Measurements from ENCODE around the gene BAIAP2L1.

Gene BAIAP2L1

DNA sequence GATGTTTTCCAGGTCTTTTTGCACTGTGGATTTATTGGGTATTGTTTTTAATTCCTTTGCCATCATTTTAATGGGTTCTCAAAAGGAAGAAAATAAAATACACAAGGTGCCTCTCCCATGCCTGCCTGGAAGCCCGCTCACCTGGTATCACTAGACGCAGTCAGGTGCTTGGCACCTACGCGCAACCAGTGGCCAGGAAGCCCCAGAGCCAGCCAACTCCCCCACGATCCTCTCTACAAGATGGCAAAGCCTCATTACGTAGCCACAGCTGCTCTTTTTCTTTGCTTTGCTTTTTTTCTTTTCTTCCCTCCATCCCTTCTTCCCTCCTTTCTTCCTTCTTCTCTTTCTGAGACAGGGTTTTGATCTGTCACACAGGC, 34.3 kb downstream of the BAIAP2L1 start:
- H3K18ac ChIP-seq (ENCODE audit: low read depth in 1 of 2, low read length in 2 of 2): no peak overlapping the region
- no peak overlapping the region for H3K9ac ChIP-seq (ENCODE audit: low read length)
- no peak overlapping the region for H4K91ac ChIP-seq (ENCODE audit: low read length)
- H3K36me3 ChIP-seq (ENCODE audit: control insufficient read depth in 1 of 2, insufficient read depth in 2 of 2, low read depth in 1 of 2, low read length in 2 of 2): peaks cover 0 to 8% of the 10 kb centered on the region in 2 experiments
- DNase-seq: no peak
- peaks cover 14% of the 10 kb centered on the region for H3K4me1 ChIP-seq (ENCODE audit: control insufficient read depth, insufficient read depth, low read depth, low read length)
- no peak overlapping the region for H2BK5ac ChIP-seq (ENCODE audit: low read depth, low read length, poor library complexity, severe bottlenecking)
- no peak overlapping the region for H2BK120ac ChIP-seq (ENCODE audit: low read depth, low read length)
- H3K4ac ChIP-seq (ENCODE audit: low read depth in 1 of 2, low read length in 2 of 2): no peak overlapping the region
- no peak overlapping the region for H2BK12ac ChIP-seq (ENCODE audit: low read length in 2 of 2)
- H3K4me2 ChIP-seq (ENCODE audit: low read length, poor library complexity, severe bottlenecking): no peak overlapping the region
- H2BK15ac ChIP-seq (ENCODE audit: low read depth, poor library complexity, severe bottlenecking): no peak overlapping the region
- no peak overlapping the region for H4K8ac ChIP-seq (ENCODE audit: low read length)
- peaks cover 31% of the 10 kb centered on the region for H3K79me1 ChIP-seq (replicated peaks; ENCODE audit: low read length, poor library complexity, severe bottlenecking)
- no peak overlapping the region for H2AK5ac ChIP-seq (ENCODE audit: low read length, severe bottlenecking)
- no peak overlapping the region for H3K23ac ChIP-seq (ENCODE audit: low read length in 2 of 2)
- 95% methylated on average over 6 of the region's 6 CpGs for WGBS
- no peak overlapping the region for H3K14ac ChIP-seq (ENCODE audit: low read length in 2 of 2)
- H3K4me3 ChIP-seq (ENCODE audit: insufficient read depth in 1 of 2, low read depth in 1 of 2, low read length in 2 of 2): no peak overlapping the region
- H3K27ac ChIP-seq (ENCODE audit: low read length, poor library complexity, severe bottlenecking): no peak overlapping the region
- H2AFZ ChIP-seq (ENCODE audit: low read depth, low read length): no peak overlapping the region
- H3K27me3 ChIP-seq (ENCODE audit: control insufficient read depth in 1 of 2, insufficient read depth in 1 of 2, low read length in 2 of 2): no peaks in the 10 kb centered on the region
- no peaks in the 10 kb centered on the region for H3K9me3 ChIP-seq (ENCODE audit: control insufficient read depth, low read length)

DNA sequence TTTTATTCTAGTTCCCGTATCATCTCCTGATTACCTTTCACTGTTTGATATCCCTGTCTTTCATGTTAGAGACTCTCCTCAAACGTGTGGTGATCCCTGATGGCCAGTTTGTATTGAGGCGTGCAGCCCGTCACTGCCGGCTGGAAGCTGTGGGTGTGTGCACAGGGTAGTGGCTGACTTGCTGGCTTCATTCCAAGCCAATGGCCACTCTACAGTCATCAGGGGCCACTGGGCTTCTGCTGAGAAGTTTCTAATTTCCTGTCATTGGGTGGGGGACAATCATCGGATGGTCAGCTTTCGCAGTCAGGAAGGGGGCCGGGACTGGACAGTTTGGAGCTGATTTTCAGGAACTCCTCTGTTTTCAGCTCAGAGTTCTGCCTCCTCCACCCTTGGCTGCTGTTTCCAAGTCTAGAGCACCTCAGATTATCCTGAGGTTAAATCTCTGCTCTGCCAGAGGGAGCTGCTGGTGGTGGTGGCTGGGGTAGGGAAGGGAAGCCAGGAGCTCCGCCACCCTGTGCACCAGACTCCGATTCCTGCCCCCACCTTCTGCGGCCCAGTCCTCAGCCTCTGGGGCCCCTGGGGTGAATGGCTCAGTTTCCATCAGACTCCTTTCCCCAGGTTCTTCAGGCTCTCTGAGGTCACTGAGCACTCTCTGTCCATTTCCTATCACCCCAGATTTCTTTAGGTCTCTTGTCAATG, 34.9 kb downstream of the BAIAP2L1 start:
- Histone ChIP-seq H3K36me3 (ENCODE audit: control insufficient read depth in 1 of 2, insufficient read depth in 2 of 2, low read depth in 1 of 2, low read length in 2 of 2) (peaks cover 0 to 8% of the 10 kb centered on the region in 2 experiments), H2BK15ac (ENCODE audit: low read depth, poor library complexity, severe bottlenecking) (no peak overlapping the region), H3K4ac (ENCODE audit: low read depth in 1 of 2, low read length in 2 of 2) (no peak overlapping the region), H3K23ac (ENCODE audit: low read length in 2 of 2) (no peak overlapping the region), H2AK5ac (ENCODE audit: low read length, severe bottlenecking) (no peak overlapping the region), H3K4me1 (ENCODE audit: control insufficient read depth, insufficient read depth, low read depth, low read length) (peaks cover 14% of the 10 kb centered on the region), H3K9ac (ENCODE audit: low read length) (no peak overlapping the region), H3K18ac (ENCODE audit: low read depth in 1 of 2, low read length in 2 of 2) (no peak overlapping the region), H2BK12ac (ENCODE audit: low read length in 2 of 2) (peak overlapping the region in 1 of 2 experiments; percentile 60), H3K27ac (ENCODE audit: low read length, poor library complexity, severe bottlenecking) (no peak overlapping the region), H2BK120ac (ENCODE audit: low read depth, low read length) (no peak overlapping the region), H3K4me3 (ENCODE audit: insufficient read depth in 1 of 2, low read depth in 1 of 2, low read length in 2 of 2) (no peak overlapping the region), H4K91ac (ENCODE audit: low read length) (no peak overlapping the region), H3K14ac (ENCODE audit: low read length in 2 of 2) (peak overlapping the region in 1 of 2 experiments; percentile 65), H2AFZ (ENCODE audit: low read depth, low read length) (no peak overlapping the region), H3K79me1 (replicated peaks; ENCODE audit: low read length, poor library complexity, severe bottlenecking) (peaks cover 31% of the 10 kb centered on the region), H3K9me3 (ENCODE audit: control insufficient read depth, low read length) (no peaks in the 10 kb centered on the region), H3K27me3 (ENCODE audit: control insufficient read depth in 1 of 2, insufficient read depth in 1 of 2, low read length in 2 of 2) (no peaks in the 10 kb centered on the region), H3K4me2 (ENCODE audit: low read length, poor library complexity, severe bottlenecking) (no peak overlapping the region), H4K8ac (ENCODE audit: low read length) (no peak overlapping the region), H2BK5ac (ENCODE audit: low read depth, low read length, poor library complexity, severe bottlenecking) (no peak overlapping the region)
- no peak for DNase-seq
- 92% methylated on average over 10 of the region's 11 CpGs for WGBS

DNA sequence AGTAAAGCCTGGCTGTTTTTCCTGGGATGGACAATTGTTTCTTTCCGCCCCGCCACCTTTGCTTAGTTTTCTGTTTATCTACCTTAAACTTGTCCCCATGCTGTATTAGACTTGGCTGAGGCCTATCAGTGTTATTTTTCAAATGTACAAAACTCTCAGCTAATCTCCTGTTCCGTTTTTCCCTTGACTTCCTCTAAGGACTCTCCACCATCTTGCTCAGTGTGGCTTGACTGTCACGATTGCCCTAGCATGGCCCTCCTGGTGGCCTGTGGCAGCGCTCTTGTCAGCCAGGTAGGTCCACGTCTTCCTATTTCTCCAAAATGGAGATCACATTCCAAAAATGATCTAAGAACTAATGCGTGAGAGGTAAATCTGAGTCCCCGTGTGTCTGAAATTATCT, 36.7 kb downstream of the BAIAP2L1 start:
- H3K14ac ChIP-seq (ENCODE audit: low read length in 2 of 2): no peak overlapping the region

DNA sequence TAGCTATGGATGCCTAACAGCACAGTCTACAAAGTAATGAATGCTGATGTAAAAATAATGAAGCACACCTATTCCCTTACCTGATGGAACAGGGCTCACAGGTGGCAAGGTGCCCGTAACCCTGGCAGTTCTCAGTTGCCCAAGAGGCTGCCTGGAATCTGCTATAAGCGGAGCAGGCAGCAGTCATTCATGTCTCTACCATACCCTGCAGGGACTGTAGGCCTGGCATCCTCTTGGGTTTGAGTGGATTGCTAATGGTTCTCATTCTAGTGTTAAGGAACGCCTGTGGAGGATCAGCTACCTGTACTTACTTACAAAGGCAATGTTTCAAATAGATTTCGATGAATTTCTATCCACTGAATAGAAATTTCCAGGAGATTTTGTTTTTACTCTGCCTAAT, 38.4 kb downstream of the BAIAP2L1 start:
- Histone ChIP-seq H3K4me3 (ENCODE audit: insufficient read depth in 1 of 2, low read depth in 1 of 2, low read length in 2 of 2) (no peak overlapping the region), H3K9ac (ENCODE audit: low read length) (no peak overlapping the region), H3K4me1 (ENCODE audit: control insufficient read depth, insufficient read depth, low read depth, low read length) (peaks cover 22% of the 10 kb centered on the region), H3K23ac (ENCODE audit: low read length in 2 of 2) (no peak overlapping the region), H2BK12ac (ENCODE audit: low read length in 2 of 2) (no peak overlapping the region), H2BK5ac (ENCODE audit: low read depth, low read length, poor library complexity, severe bottlenecking) (no peak overlapping the region), H2BK15ac (ENCODE audit: low read depth, poor library complexity, severe bottlenecking) (no peak overlapping the region), H3K27ac (ENCODE audit: low read length, poor library complexity, severe bottlenecking) (no peak overlapping the region), H3K9me3 (ENCODE audit: control insufficient read depth, low read length) (no peaks in the 10 kb centered on the region), H3K14ac (ENCODE audit: low read length in 2 of 2) (no peak overlapping the region), H3K18ac (ENCODE audit: low read depth in 1 of 2, low read length in 2 of 2) (no peak overlapping the region), H4K8ac (ENCODE audit: low read length) (no peak overlapping the region), H3K4ac (ENCODE audit: low read depth in 1 of 2, low read length in 2 of 2) (no peak overlapping the region), H3K27me3 (ENCODE audit: control insufficient read depth in 1 of 2, insufficient read depth in 1 of 2, low read length in 2 of 2) (no peaks in the 10 kb centered on the region), H3K4me2 (ENCODE audit: low read length, poor library complexity, severe bottlenecking) (no peak overlapping the region), H3K79me1 (replicated peaks; ENCODE audit: low read length, poor library complexity, severe bottlenecking) (peaks cover 34% of the 10 kb centered on the region), H4K91ac (ENCODE audit: low read length) (no peak overlapping the region), H2AK5ac (ENCODE audit: low read length, severe bottlenecking) (no peak overlapping the region), H2BK120ac (ENCODE audit: low read depth, low read length) (no peak overlapping the region), H2AFZ (ENCODE audit: low read depth, low read length) (no peak overlapping the region), H3K36me3 (ENCODE audit: control insufficient read depth in 1 of 2, insufficient read depth in 2 of 2, low read depth in 1 of 2, low read length in 2 of 2) (peaks cover 0 to 24% of the 10 kb centered on the region in 2 experiments)
- no peak for DNase-seq
- 94% methylated on average over 3 of the region's 4 CpGs for WGBS

More for the DNA sequence above, 36.7 kb downstream of the BAIAP2L1 start:
- Histone ChIP-seq H3K23ac (ENCODE audit: low read length in 2 of 2) (no peak overlapping the region), H3K4ac (ENCODE audit: low read depth in 1 of 2, low read length in 2 of 2) (no peak overlapping the region), H3K27ac (ENCODE audit: low read length, poor library complexity, severe bottlenecking) (no peak overlapping the region), H3K4me1 (ENCODE audit: control insufficient read depth, insufficient read depth, low read depth, low read length) (peaks cover 22% of the 10 kb centered on the region), H2AK5ac (ENCODE audit: low read length, severe bottlenecking) (peak overlapping the region; percentile 78), H3K27me3 (ENCODE audit: control insufficient read depth in 1 of 2, insufficient read depth in 1 of 2, low read length in 2 of 2) (no peaks in the 10 kb centered on the region), H3K4me2 (ENCODE audit: low read length, poor library complexity, severe bottlenecking) (no peak overlapping the region), H3K18ac (ENCODE audit: low read depth in 1 of 2, low read length in 2 of 2) (no peak overlapping the region), H2BK12ac (ENCODE audit: low read length in 2 of 2) (no peak overlapping the region), H2BK5ac (ENCODE audit: low read depth, low read length, poor library complexity, severe bottlenecking) (no peak overlapping the region), H2BK120ac (ENCODE audit: low read depth, low read length) (no peak overlapping the region), H2AFZ (ENCODE audit: low read depth, low read length) (no peak overlapping the region), H4K91ac (ENCODE audit: low read length) (no peak overlapping the region), H3K9ac (ENCODE audit: low read length) (no peak overlapping the region), H3K36me3 (ENCODE audit: control insufficient read depth in 1 of 2, insufficient read depth in 2 of 2, low read depth in 1 of 2, low read length in 2 of 2) (peaks cover 0 to 17% of the 10 kb centered on the region in 2 experiments), H2BK15ac (ENCODE audit: low read depth, poor library complexity, severe bottlenecking) (no peak overlapping the region), H3K9me3 (ENCODE audit: control insufficient read depth, low read length) (no peaks in the 10 kb centered on the region), H4K8ac (ENCODE audit: low read length) (peak overlapping the region; percentile 28), H3K4me3 (ENCODE audit: insufficient read depth in 1 of 2, low read depth in 1 of 2, low read length in 2 of 2) (no peak overlapping the region), H3K79me1 (replicated peaks; ENCODE audit: low read length, poor library complexity, severe bottlenecking) (peaks cover 31% of the 10 kb centered on the region)
- WGBS: 93% methylated on average over 8 of the region's 8 CpGs
- DNase-seq: no peak
